ENCODE results near the gene CYB5R2.

CYB5R2 gene

GRCh38 chr11:7686761-7687160 is 13.5 kb upstream of the CYB5R2 start:
- DNase-seq (ENCODE audit: low read depth): no peak
- TF ChIP-seq, protein P1, sequence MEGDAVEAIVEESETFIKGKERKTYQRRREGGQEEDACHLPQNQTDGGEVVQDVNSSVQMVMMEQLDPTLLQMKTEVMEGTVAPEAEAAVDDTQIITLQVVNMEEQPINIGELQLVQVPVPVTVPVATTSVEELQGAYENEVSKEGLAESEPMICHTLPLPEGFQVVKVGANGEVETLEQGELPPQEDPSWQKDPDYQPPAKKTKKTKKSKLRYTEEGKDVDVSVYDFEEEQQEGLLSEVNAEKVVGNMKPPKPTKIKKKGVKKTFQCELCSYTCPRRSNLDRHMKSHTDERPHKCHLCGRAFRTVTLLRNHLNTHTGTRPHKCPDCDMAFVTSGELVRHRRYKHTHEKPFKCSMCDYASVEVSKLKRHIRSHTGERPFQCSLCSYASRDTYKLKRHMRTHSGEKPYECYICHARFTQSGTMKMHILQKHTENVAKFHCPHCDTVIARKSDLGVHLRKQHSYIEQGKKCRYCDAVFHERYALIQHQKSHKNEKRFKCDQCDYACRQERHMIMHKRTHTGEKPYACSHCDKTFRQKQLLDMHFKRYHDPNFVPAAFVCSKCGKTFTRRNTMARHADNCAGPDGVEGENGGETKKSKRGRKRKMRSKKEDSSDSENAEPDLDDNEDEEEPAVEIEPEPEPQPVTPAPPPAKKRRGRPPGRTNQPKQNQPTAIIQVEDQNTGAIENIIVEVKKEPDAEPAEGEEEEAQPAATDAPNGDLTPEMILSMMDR (IDR thresholded peaks at IDR 0.05; ENCODE audit: low read depth, low read length, missing control alignments): no peak
- in situ Hi-C loops (cut with HindIII; ENCODE audit: low sequenced_read_pairs): no loop called here
- H3K4me3 ChIP-seq (ENCODE audit: low read depth, low read length): no peak overlapping the region

GRCh38 chr11:7683571-7683970 is 10.3 kb upstream of the CYB5R2 start:
- DNase-seq (ENCODE audit: low read depth): no peak
- TF ChIP-seq, protein P1 (IDR thresholded peaks at IDR 0.05; ENCODE audit: low read depth, low read length, missing control alignments): no peak
- in situ Hi-C loops (cut with HindIII; ENCODE audit: low sequenced_read_pairs): no loop called here
- H3K4me3 ChIP-seq (ENCODE audit: low read depth, low read length): no peak overlapping the region

DNA sequence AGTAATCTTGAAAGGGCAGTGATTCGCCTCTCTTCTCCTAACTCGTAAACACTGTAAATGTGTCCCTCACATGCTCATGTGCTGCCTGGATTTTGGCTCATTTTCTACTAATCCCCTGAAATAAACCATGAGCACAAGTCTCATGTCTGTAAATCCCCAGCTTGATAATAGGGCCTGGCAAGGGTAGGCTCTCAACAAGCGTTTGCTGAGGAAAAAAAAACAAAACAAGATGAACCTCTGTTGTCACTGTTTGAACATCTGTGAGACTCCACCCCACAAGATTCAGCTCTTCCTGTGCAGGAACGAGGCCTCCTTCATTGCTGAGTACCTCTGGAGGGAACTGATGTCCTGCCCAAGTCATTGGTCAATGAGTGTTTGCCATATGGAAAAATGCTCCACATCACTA is 4.5 kb upstream of the CYB5R2 start:
- in situ Hi-C loops (cut with HindIII; ENCODE audit: low sequenced_read_pairs): no loop called here
- TF ChIP-seq, protein P1 (IDR thresholded peaks at IDR 0.05; ENCODE audit: low read depth, low read length, missing control alignments): no peak
- no peak overlapping the region for H3K4me3 ChIP-seq (ENCODE audit: low read depth, low read length)
- no peak for DNase-seq (ENCODE audit: low read depth)

DNA sequence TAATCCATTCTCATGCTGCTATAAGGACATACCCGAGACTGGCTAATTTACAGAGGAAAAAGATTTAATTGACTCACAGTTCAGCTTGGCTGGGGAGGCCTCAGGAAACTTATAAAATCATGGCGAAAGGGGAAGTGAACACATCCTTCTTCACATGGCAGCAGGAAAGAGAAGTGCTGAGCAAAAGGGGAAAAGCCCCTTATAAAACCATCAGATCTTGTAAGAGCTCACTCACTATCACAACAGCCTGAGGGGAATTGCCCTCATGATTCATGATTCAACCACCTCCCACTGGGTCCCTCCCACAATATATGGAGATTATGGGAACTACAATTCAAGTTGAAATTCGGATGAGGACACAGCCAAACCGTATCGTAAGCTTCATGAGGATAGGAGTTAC is 3.8 kb upstream of the CYB5R2 start:
- DNase-seq (ENCODE audit: low read depth): peak; percentile 27
- TF ChIP-seq, protein P1 (IDR thresholded peaks at IDR 0.05; ENCODE audit: low read depth, low read length, missing control alignments): no peak
- no peak overlapping the region for H3K4me3 ChIP-seq (ENCODE audit: low read depth, low read length)
- in situ Hi-C loops (cut with HindIII; ENCODE audit: low sequenced_read_pairs): no loop called here

GRCh38 chr11:7675631-7676030 is 2.3 kb upstream of the CYB5R2 start:
- no peak for DNase-seq (ENCODE audit: low read depth)
- TF ChIP-seq, protein P1 (IDR thresholded peaks at IDR 0.05; ENCODE audit: low read depth, low read length, missing control alignments): no peak
- in situ Hi-C loops (cut with HindIII; ENCODE audit: low sequenced_read_pairs): no loop called here
- H3K4me3 ChIP-seq (ENCODE audit: low read depth, low read length): no peak overlapping the region

- TF ChIP-seq, protein P1 (IDR thresholded peaks at IDR 0.05; ENCODE audit: low read depth, low read length, missing control alignments): no peak
- in situ Hi-C loops (cut with HindIII; ENCODE audit: low sequenced_read_pairs): loop anchor here (25.0 kb wide), 1 partner anchor 112 kb away; no protein-coding TSS in a partner anchor
- H3K4me3 ChIP-seq (ENCODE audit: low read depth, low read length): peak overlapping the region; percentile 31
- DNase-seq (ENCODE audit: low read depth): no peak
Measured at GRCh38 chr11:7673724-7674434, 579 bp upstream of the CYB5R2 start.

All from astrocyte of the cerebellum (primary cell).